HepG2 (cell line): ENCODE results near the gene AFAP1L2. TPM values are rescaled to one million over a fixed set of nuclear protein-coding genes. Genes with fewer than 3 reads are reported as not detected.

Experiments
- ATAC-seq: fragments of 200-7000 bp; cut with Tn5 transposase; 3 replicates; pipeline ENCODE4 v1.9.1; 2020; ENCODE audit warnings: mild to moderate bottlenecking, moderate library complexity
- BruUV-seq: library from RNA; stranded (reverse); fragments of 400-500 nt; replicated peaks from 2 replicates; lab custom pipeline; 2021; lab: Mats Ljungman, UMichigan
- CTCF ChIA-PET: fragments of 300-600 bp; formaldehyde crosslinking; extraction: SDS; loops from one replicate; lab custom pipeline; 2021; ENCODE audit warnings: low total read pairs, inconsistent platforms, low intra/inter-chr PET ratio; lab: Yijun Ruan, JAX
- POLR2A ChIA-PET: fragments of 350-600 bp; sonication (Branson Sonifier 250); formaldehyde crosslinking; loops from one replicate; lab custom pipeline; 2020; ENCODE audit warnings: antibody characterized with exemption, inconsistent platforms; lab: Yijun Ruan, JAX
- DNase-seq: peaks from one replicate; pipeline ENCODE4 v3.0.0-alpha.2; 2015; ENCODE audit warnings: low spot score
- FAIRE-seq: peaks from 3 replicates; lab custom pipeline; 2011; peaks lifted over from hg19 to GRCh38; lab: Jason Lieb, UNC
- H2AFZ ChIP-seq: one replicate; pipeline ENCODE4 v1.6.1; 2011; ENCODE audit warnings: low read length, inconsistent platforms
- H3K27ac ChIP-seq: fragments of 300-600 bp; 3 replicates; pipeline ENCODE4 v1.8.0; 2011; ENCODE audit warnings: mixed run types, mild to moderate bottlenecking, mixed read lengths, low read length, inconsistent platforms; ENCODE audit not compliant: insufficient read depth; ENCODE audit errors: extremely low read length
- H3K27me3 ChIP-seq, 2 experiments: fragments of 200-600 bp in 1 of 2; 2 replicates in 1 of 2; 3 replicates in 1 of 2; pipeline versions ENCODE4 v1.6.0 to v1.8.0; 2011; ENCODE audit warnings: low read length in 2 of 2, mild to moderate bottlenecking in 2 of 2, moderate library complexity in 2 of 2, inconsistent platforms in 1 of 2; ENCODE audit not compliant: insufficient read depth in 2 of 2, control insufficient read depth in 1 of 2
- H3K36me3 ChIP-seq, 2 experiments: fragments of 200-600 bp in 1 of 2; replicated peaks in 1 of 2; 2 replicates in 1 of 2; 3 replicates in 1 of 2; pipeline versions ENCODE4 v1.5.1 to v1.8.0; 2011; ENCODE audit warnings: low read length in 2 of 2, inconsistent platforms in 1 of 2; ENCODE audit not compliant: insufficient read depth in 2 of 2, control insufficient read depth in 1 of 2
- H3K4me1 ChIP-seq: 2 replicates; pipeline ENCODE4 v1.5.1; 2012; ENCODE audit warnings: low read length, inconsistent platforms; ENCODE audit not compliant: insufficient read depth
- H3K4me2 ChIP-seq: 2 replicates; pipeline ENCODE4 v1.6.0; 2011; ENCODE audit warnings: low read depth, low read length, inconsistent platforms
- H3K4me3 ChIP-seq, 3 experiments: fragments of 200-600 bp in 1 of 3; sonication (generic), shearing (Covaris generic) in 1 of 3; replicated peaks in 1 of 3; 2 replicates each; pipeline ENCODE4 v1.5.1; 2011 to 2016; ENCODE audit warnings: low read length in 3 of 3, inconsistent platforms in 2 of 3, low read depth in 2 of 3, mild to moderate bottlenecking in 2 of 3, control low read depth in 1 of 3, mixed read lengths in 1 of 3; ENCODE audit not compliant: insufficient read depth in 1 of 3
- H3K79me2 ChIP-seq: one replicate; pipeline ENCODE4 v1.6.1; 2011; ENCODE audit warnings: low read length, inconsistent platforms; ENCODE audit not compliant: insufficient read depth
- H3K9ac ChIP-seq: 2 replicates; pipeline ENCODE4 v1.6.0; 2011; ENCODE audit warnings: mild to moderate bottlenecking, low read depth, low read length, inconsistent platforms; ENCODE audit not compliant: insufficient read depth
- H3K9me3 ChIP-seq: 2 replicates; pipeline ENCODE4 v1.5.1; 2012; ENCODE audit warnings: mild to moderate bottlenecking, low read length
- H4K20me1 ChIP-seq: 2 replicates; pipeline ENCODE4 v1.6.0; 2011; ENCODE audit warnings: inconsistent platforms, mild to moderate bottlenecking, low read length, moderate library complexity; ENCODE audit not compliant: insufficient read depth
- ARID4A ChIP-seq: sonication (generic); formaldehyde crosslinking; IDR thresholded peaks from 2 replicates; pipeline ENCODE4 v1.5.0; 2020; ENCODE audit warnings: mild to moderate bottlenecking, missing genetic modification reagents, borderline replicate concordance
- CEBPG ChIP-seq: IDR thresholded peaks from 2 replicates; pipeline ENCODE4 v1.6.1; 2016
- MTA3 ChIP-seq: sonication (generic); formaldehyde crosslinking; IDR thresholded peaks from 2 replicates; pipeline ENCODE4 v1.4.0; 2020; ENCODE audit warnings: missing genetic modification reagents
- NPAS2 ChIP-seq: sonication (generic); formaldehyde crosslinking; IDR thresholded peaks from 2 replicates; pipeline ENCODE4 v1.8.0; 2022; ENCODE audit warnings: mild to moderate bottlenecking, missing genetic modification reagents, borderline replicate concordance
- PLSCR1 ChIP-seq: sonication (generic); formaldehyde crosslinking; IDR thresholded peaks from 2 replicates; pipeline ENCODE4 v1.5.0; 2020; ENCODE audit warnings: missing genetic modification reagents, mild to moderate bottlenecking, borderline replicate concordance
- SNAI1 ChIP-seq: sonication (generic); formaldehyde crosslinking; IDR thresholded peaks from 2 replicates; pipeline ENCODE4 v1.5.0; 2020; ENCODE audit warnings: mild to moderate bottlenecking, missing genetic modification reagents, borderline replicate concordance
- STAT5B ChIP-seq: sonication (generic); formaldehyde crosslinking; IDR thresholded peaks from 2 replicates; pipeline ENCODE4 v1.4.0; 2020; ENCODE audit warnings: missing genetic modification reagents
- TEAD3 ChIP-seq: optimal IDR thresholded peaks from 2 replicates; pipeline ENCODE3; 2016; ENCODE audit warnings: borderline replicate concordance
- WIZ ChIP-seq: sonication (generic); formaldehyde crosslinking; IDR thresholded peaks from 2 replicates; pipeline ENCODE4 v1.5.1; 2020; ENCODE audit warnings: mild to moderate bottlenecking, missing genetic modification reagents
- ZBTB10 ChIP-seq: sonication (generic); formaldehyde crosslinking; IDR thresholded peaks from 2 replicates; pipeline ENCODE4 v1.4.0; 2020; ENCODE audit warnings: missing genetic modification reagents, borderline replicate concordance
- ZFP62 ChIP-seq: sonication (generic); formaldehyde crosslinking; IDR thresholded peaks from 2 replicates; pipeline ENCODE4 v1.4.0; 2020; ENCODE audit warnings: missing genetic modification reagents
- ZNF224 ChIP-seq: sonication (generic); formaldehyde crosslinking; IDR thresholded peaks from 2 replicates; pipeline ENCODE4 v1.5.0; 2020; ENCODE audit warnings: mild to moderate bottlenecking, missing genetic modification reagents
- ZNF431 ChIP-seq: sonication (generic); formaldehyde crosslinking; IDR thresholded peaks from 2 replicates; pipeline ENCODE4 v1.9.0; 2022; ENCODE audit warnings: missing genetic modification reagents, low read depth, mild to moderate bottlenecking, borderline replicate concordance
- WGBS: methylation state at CpG from one replicate; pipeline ENCODE4 v1.1.6; 2017; ENCODE audit warnings: low lambda C conversion rate; 5-methylcytosine and 5-hydroxymethylcytosine counted together
- in situ Hi-C: cut with HindIII; loops from 2 replicates; pipeline ENCODE4 v1.10.0; 2017; ENCODE audit warnings: low pct_unique_long_range_greater_than_20kb; ENCODE audit not compliant: extremely low pct_ligation_motif_present
- intact Hi-C: fragments of 100-400 bp; cut with micrococcal nuclease; formaldehyde crosslinking; loops from one replicate; pipeline ENCODE4 v1.10.0; 2022; ENCODE audit not compliant: unreplicated experiment
- polyA plus RNA-seq, 8 experiments: library from polyadenylated mRNA; depleted of rRNA in 3 of 8; stranded (reverse) in 7 of 8; unstranded in 1 of 8; fragments of >200 nt; fragmentation: Illumina TruSeq in 4 of 8; extraction: Trizol in 4 of 8; gene quantifications; 2 replicates each; pipeline versions ENCODE4 v1.2.1 to v1.2.3, GENCODE V29; 2011 to 2016; ENCODE audit warnings: low read depth in 4 of 8, missing spikeins in 1 of 8, mixed read lengths in 1 of 8; ENCODE audit not compliant: insufficient read depth in 1 of 8
- total RNA-seq, 5 experiments: library from RNA; depleted of rRNA; stranded (reverse); fragments of >200 nt; fragmentation: Illumina TruSeq; extraction: Trizol; gene quantifications; 2 replicates each; pipeline ENCODE4 v1.2.3, GENCODE V29; 2016; ENCODE audit warnings: low read depth in 1 of 5
- TF ChIP-seq, protein P1 (sequence below): sonication (generic); formaldehyde crosslinking; IDR thresholded peaks from 2 replicates; pipeline ENCODE4 v1.8.0; 2022; ENCODE audit warnings: mild to moderate bottlenecking, missing genetic modification reagents, moderate library complexity
- TF ChIP-seq, protein P2 (sequence below): sonication (generic); formaldehyde crosslinking; conservative IDR thresholded peaks from 2 replicates; pipeline ENCODE4 v1.8.1; 2023; ENCODE audit warnings: missing genetic modification reagents

AFAP1L2 gene
- total and polyA plus RNA-seq, 2 of the 13 experiments (the other 11 are each of a cell fraction or from before 2014, with no cell fraction given) = not detected

DNA sequence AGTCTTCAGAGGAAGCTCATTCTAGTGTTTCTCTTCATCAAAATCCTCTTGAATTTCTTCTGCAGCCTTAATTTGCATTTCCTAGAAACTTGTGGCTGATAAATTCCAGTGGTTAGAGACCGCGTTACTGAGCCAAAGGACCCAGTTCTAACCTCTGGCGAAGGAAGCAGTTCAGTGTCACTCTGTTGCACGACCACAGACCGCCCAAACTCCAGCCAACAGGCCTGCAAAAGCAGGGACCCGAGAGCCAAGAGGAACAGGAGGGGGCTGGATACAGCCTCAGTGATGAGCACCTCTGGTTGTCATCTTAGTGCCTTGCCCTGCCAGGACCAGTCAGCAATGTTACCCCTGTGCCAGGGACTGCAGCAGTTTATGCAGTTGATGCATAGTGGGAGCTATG, 70.0 kb downstream of the AFAP1L2 start:
- WGBS = 5% methylated on average over 5 of the region's 6 CpGs
- CTCF ChIA-PET = no interaction called here
- H3K4me2 ChIP-seq = no peak overlapping the region
- H3K27ac ChIP-seq = no peak overlapping the region
- ATAC-seq (no peak), FAIRE-seq (no peak), DNase-seq (no peak)
- H3K9me3 ChIP-seq = no peaks in the 10 kb centered on the region
- in situ Hi-C loops (no loop called here), intact Hi-C loops (no loop called here)
- H3K4me1 ChIP-seq = no peaks in the 10 kb centered on the region
- no peak overlapping the region for H3K9ac ChIP-seq
- BruUV-seq = no TSS peak
- no peak overlapping the region for H2AFZ ChIP-seq
- peaks cover 0 to 41% of the 10 kb centered on the region in 2 experiments; a peak in 3 of 5 replicates for H3K27me3 ChIP-seq
- POLR2A ChIA-PET = no interaction called here
- no peaks in the 10 kb centered on the region for H4K20me1 ChIP-seq
- no peaks in the 10 kb centered on the region for H3K36me3 ChIP-seq
- no peak overlapping the region for H3K4me3 ChIP-seq
- no peaks in the 10 kb centered on the region for H3K79me2 ChIP-seq
- TF ChIP-seq, protein P1, sequence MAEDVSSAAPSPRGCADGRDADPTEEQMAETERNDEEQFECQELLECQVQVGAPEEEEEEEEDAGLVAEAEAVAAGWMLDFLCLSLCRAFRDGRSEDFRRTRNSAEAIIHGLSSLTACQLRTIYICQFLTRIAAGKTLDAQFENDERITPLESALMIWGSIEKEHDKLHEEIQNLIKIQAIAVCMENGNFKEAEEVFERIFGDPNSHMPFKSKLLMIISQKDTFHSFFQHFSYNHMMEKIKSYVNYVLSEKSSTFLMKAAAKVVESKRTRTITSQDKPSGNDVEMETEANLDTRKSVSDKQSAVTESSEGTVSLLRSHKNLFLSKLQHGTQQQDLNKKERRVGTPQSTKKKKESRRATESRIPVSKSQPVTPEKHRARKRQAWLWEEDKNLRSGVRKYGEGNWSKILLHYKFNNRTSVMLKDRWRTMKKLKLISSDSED (CRISPR knock-in tag) = no peak
- TF ChIP-seq WIZ (CRISPR knock-in tag) (no peak), ARID4A (CRISPR knock-in tag) (no peak), TEAD3 (CRISPR knock-in tag) (no peak), CEBPG (no peak), NPAS2 (CRISPR knock-in tag) (no peak), PLSCR1 (CRISPR knock-in tag) (no peak), ZNF224 (CRISPR knock-in tag) (no peak), ZBTB10 (CRISPR knock-in tag) (no peak), SNAI1 (CRISPR knock-in tag) (no peak), STAT5B (no peak), MTA3 (no peak), ZFP62 (no peak), ZNF431 (CRISPR knock-in tag) (no peak)
- TF ChIP-seq, protein P2, sequence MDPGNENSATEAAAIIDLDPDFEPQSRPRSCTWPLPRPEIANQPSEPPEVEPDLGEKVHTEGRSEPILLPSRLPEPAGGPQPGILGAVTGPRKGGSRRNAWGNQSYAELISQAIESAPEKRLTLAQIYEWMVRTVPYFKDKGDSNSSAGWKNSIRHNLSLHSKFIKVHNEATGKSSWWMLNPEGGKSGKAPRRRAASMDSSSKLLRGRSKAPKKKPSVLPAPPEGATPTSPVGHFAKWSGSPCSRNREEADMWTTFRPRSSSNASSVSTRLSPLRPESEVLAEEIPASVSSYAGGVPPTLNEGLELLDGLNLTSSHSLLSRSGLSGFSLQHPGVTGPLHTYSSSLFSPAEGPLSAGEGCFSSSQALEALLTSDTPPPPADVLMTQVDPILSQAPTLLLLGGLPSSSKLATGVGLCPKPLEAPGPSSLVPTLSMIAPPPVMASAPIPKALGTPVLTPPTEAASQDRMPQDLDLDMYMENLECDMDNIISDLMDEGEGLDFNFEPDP (CRISPR knock-in tag) = no peak
